ENCODE results near the gene AXL. TPM values are rescaled to one million over a fixed set of nuclear protein-coding genes. Genes with fewer than 3 reads are reported as not detected.
A peak's percentile ranks its signal among the peaks of the same experiment; 100 is the strongest.

Gene AXL
- total and polyA plus RNA-seq, 2 of the 8 experiments (the other 6 are each of a cell fraction or from before 2014, with no cell fraction given), result 35.3 to 51.0 TPM

DNA sequence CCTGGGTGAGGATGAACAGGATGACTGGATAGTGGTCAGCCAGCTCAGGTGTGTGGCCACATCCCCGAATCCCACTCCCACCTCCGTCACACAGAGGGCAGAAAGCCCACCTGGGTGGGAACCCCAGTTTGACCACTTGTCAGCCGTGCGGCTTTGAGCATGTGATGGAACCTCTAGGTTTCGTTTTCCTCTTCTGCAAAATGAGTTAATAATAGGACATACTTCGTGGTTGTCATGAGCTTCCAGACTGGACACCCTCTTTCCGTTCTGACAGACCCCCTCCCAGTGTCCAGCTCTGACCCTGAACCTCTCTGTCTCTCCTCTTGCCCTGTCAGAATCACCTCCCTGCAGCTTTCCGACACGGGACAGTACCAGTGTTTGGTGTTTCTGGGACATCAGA is 1.8 kb downstream of the AXL start:
- H3K56ac ChIP-seq (replicated peaks; ENCODE audit: insufficient read length, low read depth, low read length), result no peak overlapping the region
- peak overlapping the region in 1 of 2 experiments; percentile 93; a peak in 1 of 4 replicates for H3K4me2 ChIP-seq (ENCODE audit: insufficient read depth in 1 of 2, low read depth in 2 of 2, low read length in 2 of 2)
- peak overlapping the region in 1 of 4 experiments; percentile 89; a peak in 2 of 8 replicates for H3K4me3 ChIP-seq (ENCODE audit: extremely low read depth in 1 of 4, insufficient read depth in 2 of 4, low read depth in 3 of 4, low read length in 4 of 4)
- peaks cover 8 to 27% (median 20%) of the 10 kb centered on the region in 4 experiments for H3K4me1 ChIP-seq (replicated peaks in 1 of 4; ENCODE audit: control insufficient read depth in 3 of 4, insufficient read depth in 4 of 4, low read length in 3 of 4)
- H3K9ac ChIP-seq (replicated peaks in 1 of 4; ENCODE audit: extremely low read depth in 1 of 4, low read depth in 3 of 4, low read length in 3 of 4), result no peak overlapping the region
- FAIRE-seq, result no peak
- WGBS, 2 experiments (ENCODE audit: extremely low coverage in 1 of 2, insufficient coverage in 1 of 2, insufficient read length in 1 of 2, insufficient replicate concordance in 2 of 2, low coverage in 1 of 2, low lambda C conversion rate in 2 of 2, missing lambda C conversion rate in 1 of 2), result 93% methylated on average over 9 of the region's 9 CpGs; no CpG with 5 or more reads in 1 of the 2 experiments
- H3K4ac ChIP-seq (replicated peaks; ENCODE audit: insufficient read length, low read depth, low read length), result no peak overlapping the region
- ChIA-PET POLR2A (ENCODE audit: partially characterized antibody) (interaction anchor here (0.8 to 3.3 kb wide), 11 partner anchors 12 to 88 kb away, joined by 3 to 32 read pairs (median 4); partner anchors contain the start of genes CYP2S1 and HNRNPUL1), CTCF (ENCODE audit: partially characterized antibody) (interaction anchor here (0.6 to 3.6 kb wide), 7 partner anchors 14 to 45 kb away, joined by 3 to 15 read pairs (median 6); partner anchors contain the start of gene HNRNPUL1)
- no peak overlapping the region for H3K27ac ChIP-seq (ENCODE audit: low read depth, low read length)
- no peak overlapping the region for H3K14ac ChIP-seq (ENCODE audit: insufficient read length)
- H2BK12ac ChIP-seq (ENCODE audit: low read depth, low read length), result 0 out of 2 replicates have a peak overlapping the region, but pooled peaks have one; percentile 39
- no peak for DNase-seq (ENCODE audit: low read depth in 1 of 2, low spot score in 2 of 2)
- H3K79me1 ChIP-seq (ENCODE audit: low read depth, low read length), result peaks cover 7% of the 10 kb centered on the region
- no peak overlapping the region for H4K5ac ChIP-seq (ENCODE audit: insufficient read length, low read depth, low read length)
- no peak overlapping the region for H2BK120ac ChIP-seq (replicated peaks; ENCODE audit: low read depth, low read length)
- peaks cover 9% of the 10 kb centered on the region for H3K23me2 ChIP-seq (ENCODE audit: low read depth, low read length)
- no peak overlapping the region for H3K18ac ChIP-seq (ENCODE audit: extremely low read depth, low read length)
- no peak overlapping the region; the same call in 1 of the 2 replicates for H2BK15ac ChIP-seq (ENCODE audit: low read length)
- H2BK20ac ChIP-seq (ENCODE audit: low read length), result peak overlapping the region; percentile 5; the same call in 1 of the 2 replicates
- H2AK5ac ChIP-seq (ENCODE audit: low read depth, low read length), result no peak overlapping the region
- 0 out of 2 replicates have a peak overlapping the region, but pooled peaks have one; percentile 5 for H4K8ac ChIP-seq (ENCODE audit: extremely low read depth, insufficient read depth, low read length)
- H3K79me2 ChIP-seq (ENCODE audit: control insufficient read depth in 1 of 2, insufficient read depth in 2 of 2, low read length in 2 of 2), result peaks cover 0 to 22% of the 10 kb centered on the region in 2 experiments; a peak in 2 of 4 replicates
- no peaks in the 10 kb centered on the region for H4K20me1 ChIP-seq (replicated peaks in 1 of 2; ENCODE audit: control insufficient read depth in 1 of 2, insufficient read depth in 2 of 2, low read length in 2 of 2)
- H3K9me3 ChIP-seq (ENCODE audit: insufficient read depth in 2 of 2, low read depth in 1 of 2, low read length in 1 of 2), result no peaks in the 10 kb centered on the region
- H2AFZ ChIP-seq (ENCODE audit: low read length), result no peak overlapping the region
- peaks cover 0 to 14% (median 3%) of the 10 kb centered on the region in 4 experiments; a peak in 4 of 8 replicates for H3K36me3 ChIP-seq (ENCODE audit: control insufficient read depth in 2 of 4, insufficient read depth in 4 of 4, low read length in 3 of 4)
- H2BK5ac ChIP-seq (ENCODE audit: low read depth, low read length), result 0 out of 2 replicates have a peak overlapping the region, but pooled peaks have one; percentile 1
- no peak for TF ChIP-seq RXRA (IDR thresholded peaks at IDR 0.05; ENCODE audit: insufficient read depth, low read depth, low read length)
- no peak for TF ChIP-seq ZNF274 (IDR thresholded peaks at IDR 0.05; ENCODE audit: borderline replicate concordance, extremely low read depth, low read length)
- no peak for TF ChIP-seq POU5F1 (IDR thresholded peaks at IDR 0.05; ENCODE audit: low read depth, low read length)
- TF ChIP-seq TEAD4 (IDR thresholded peaks at IDR 0.05; ENCODE audit: low read depth, low read length), result no peak
- TF ChIP-seq TCF12 (IDR thresholded peaks at IDR 0.05; ENCODE audit: low read depth, low read length), result no peak
- no peak overlapping the region for H4K91ac ChIP-seq (replicated peaks; ENCODE audit: insufficient read length, low read length)
- H3K23ac ChIP-seq (ENCODE audit: insufficient read length), result no peak overlapping the region
- no peaks in the 10 kb centered on the region for H3K27me3 ChIP-seq (replicated peaks in 1 of 4; ENCODE audit: control insufficient read depth in 3 of 4, extremely low read depth in 1 of 4, insufficient read depth in 3 of 4, low read length in 3 of 4)

Measured in H1 (cell line).